OCI-LY7 (cell line): ENCODE data around the gene MCF2L2. TPM values are rescaled to one million over a fixed set of nuclear protein-coding genes. Genes with fewer than 3 reads are reported as not detected.

Experiments used
- BruUV-seq: library from RNA; stranded (reverse); fragments of 400-500 nt; replicated peaks from 2 replicates; lab custom pipeline; 2021; lab: Mats Ljungman, UMichigan
- CTCF ChIA-PET: fragments of 300-600 bp; sonication (Branson Sonifier 250); formaldehyde crosslinking; loops from one replicate; lab custom pipeline; 2022; ENCODE audit warnings: antibody characterized with exemption; ENCODE audit not compliant: unreplicated experiment; lab: Charles Lee
- POLR2A ChIA-PET: fragments of 300-600 bp; sonication (Branson Sonifier 250); formaldehyde crosslinking; loops from one replicate; lab custom pipeline; 2022; ENCODE audit warnings: antibody characterized with exemption; lab: Charles Lee
- DNase-seq: peaks from one replicate; pipeline ENCODE4 v3.0.0-alpha.2; 2015; ENCODE audit warnings: low spot score
- H2AFZ ChIP-seq: fragments of 200-600 bp; sonication (generic), shearing (Covaris generic); 2 replicates; pipeline ENCODE4 v1.6.1; 2014; ENCODE audit warnings: mild to moderate bottlenecking, antibody characterized with exemption, low read length, moderate library complexity
- H3K27ac ChIP-seq: fragments of 200-600 bp; sonication (generic); 2 replicates; pipeline ENCODE4 v1.5.1; 2014; ENCODE audit warnings: mixed run types, low read depth, mild to moderate bottlenecking, moderate library complexity, low read length, inconsistent platforms; ENCODE audit not compliant: poor library complexity, severe bottlenecking
- H3K36me3 ChIP-seq: fragments of 200-600 bp; sonication (generic); 2 replicates; pipeline ENCODE4 v1.6.1; 2014; ENCODE audit warnings: mild to moderate bottlenecking, antibody characterized with exemption, low read length, moderate library complexity, mixed read lengths; ENCODE audit not compliant: insufficient read depth
- H3K4me1 ChIP-seq: fragments of 200-600 bp; sonication (generic); 2 replicates; pipeline ENCODE4 v1.5.1; 2014; ENCODE audit warnings: mild to moderate bottlenecking, low read length; ENCODE audit not compliant: insufficient read depth, poor library complexity, severe bottlenecking
- H3K4me2 ChIP-seq: fragments of 200-600 bp; sonication (generic); 2 replicates; pipeline ENCODE4 v1.6.1; 2014; ENCODE audit warnings: mild to moderate bottlenecking, low read length
- H3K4me3 ChIP-seq: fragments of 200-600 bp; sonication (generic); 2 replicates; pipeline ENCODE4 v1.5.1; 2014; ENCODE audit warnings: mild to moderate bottlenecking, low read depth, low read length; ENCODE audit not compliant: poor library complexity, severe bottlenecking
- H3K79me2 ChIP-seq: fragments of 200-600 bp; sonication (generic); 2 replicates; pipeline ENCODE4 v1.6.1; 2016; ENCODE audit warnings: low read depth, mild to moderate bottlenecking, low read length, moderate library complexity, mixed read lengths; ENCODE audit not compliant: insufficient read depth
- H3K9me2 ChIP-seq: fragments of 200-600 bp; sonication (generic); 2 replicates; pipeline ENCODE4 v1.6.1; 2016; ENCODE audit warnings: mild to moderate bottlenecking, low read length, mixed read lengths; ENCODE audit not compliant: insufficient read depth
- H3K9me3 ChIP-seq: fragments of 200-600 bp; sonication (generic); 2 replicates; pipeline ENCODE4 v1.6.1; 2014; ENCODE audit warnings: mild to moderate bottlenecking, mixed run types, low read length, mixed read lengths
- H4K20me1 ChIP-seq: fragments of 200-600 bp; sonication (generic); 2 replicates; pipeline ENCODE4 v1.6.1; 2014; ENCODE audit warnings: mild to moderate bottlenecking, antibody characterized with exemption, low read length, moderate library complexity, mixed read lengths; ENCODE audit not compliant: insufficient read depth
- EZH2phosphoT487 ChIP-seq: fragments of 200-600 bp; sonication (generic); IDR thresholded peaks from 2 replicates; pipeline ENCODE4 v1.6.1; 2018; ENCODE audit warnings: low read depth, borderline replicate concordance, mild to moderate bottlenecking, mixed run types, antibody characterized with exemption, low read length, moderate library complexity, mixed read lengths
- intact Hi-C: fragments of 100-400 bp; cut with micrococcal nuclease; formaldehyde crosslinking; loops from one replicate; pipeline ENCODE4 v1.10.0; 2022; ENCODE audit not compliant: unreplicated experiment
- total RNA-seq, 2 experiments: library from RNA; depleted of rRNA in 1 of 2; stranded (reverse); fragments of >200 nt in 1 of 2; shearing (Covaris generic) in 1 of 2; gene quantifications; 2 replicates each; pipeline ENCODE4 v1.2.3, GENCODE V29; 2014 to 2022
- TF ChIP-seq, protein P1 (sequence below): fragments of 200-600 bp; sonication (generic); conservative IDR thresholded peaks from 2 replicates; pipeline ENCODE4 v1.5.1; 2014; ENCODE audit warnings: mild to moderate bottlenecking, antibody characterized with exemption, low read length, moderate library complexity, mixed read lengths

MCF2L2 gene
- total RNA-seq, 2 experiments from 2014 or later: 6.6 to 8.0 TPM

DNA sequence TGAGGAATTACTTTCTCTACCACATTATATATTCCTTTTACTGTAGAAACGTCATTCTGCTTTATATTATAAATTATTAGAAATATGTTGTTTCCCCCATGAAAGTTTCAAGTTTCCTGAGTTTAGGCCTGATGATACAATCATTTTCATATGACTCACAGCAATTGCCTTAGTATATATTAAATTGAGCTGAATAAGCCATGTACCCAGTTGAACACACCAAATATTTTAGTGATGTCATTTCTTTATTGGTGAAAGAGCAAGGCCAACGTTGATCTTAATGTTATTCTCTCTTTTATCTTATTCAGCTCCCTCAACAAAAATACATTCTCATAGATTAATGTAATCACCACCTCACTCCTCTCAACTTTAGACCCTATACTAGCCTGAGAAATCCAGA lies 144.5 kb downstream of the MCF2L2 start:
- TF ChIP-seq, protein P1, sequence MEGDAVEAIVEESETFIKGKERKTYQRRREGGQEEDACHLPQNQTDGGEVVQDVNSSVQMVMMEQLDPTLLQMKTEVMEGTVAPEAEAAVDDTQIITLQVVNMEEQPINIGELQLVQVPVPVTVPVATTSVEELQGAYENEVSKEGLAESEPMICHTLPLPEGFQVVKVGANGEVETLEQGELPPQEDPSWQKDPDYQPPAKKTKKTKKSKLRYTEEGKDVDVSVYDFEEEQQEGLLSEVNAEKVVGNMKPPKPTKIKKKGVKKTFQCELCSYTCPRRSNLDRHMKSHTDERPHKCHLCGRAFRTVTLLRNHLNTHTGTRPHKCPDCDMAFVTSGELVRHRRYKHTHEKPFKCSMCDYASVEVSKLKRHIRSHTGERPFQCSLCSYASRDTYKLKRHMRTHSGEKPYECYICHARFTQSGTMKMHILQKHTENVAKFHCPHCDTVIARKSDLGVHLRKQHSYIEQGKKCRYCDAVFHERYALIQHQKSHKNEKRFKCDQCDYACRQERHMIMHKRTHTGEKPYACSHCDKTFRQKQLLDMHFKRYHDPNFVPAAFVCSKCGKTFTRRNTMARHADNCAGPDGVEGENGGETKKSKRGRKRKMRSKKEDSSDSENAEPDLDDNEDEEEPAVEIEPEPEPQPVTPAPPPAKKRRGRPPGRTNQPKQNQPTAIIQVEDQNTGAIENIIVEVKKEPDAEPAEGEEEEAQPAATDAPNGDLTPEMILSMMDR: no peak
- no peak for TF ChIP-seq EZH2phosphoT487
- H3K4me1 ChIP-seq: peaks cover 6% of the 10 kb centered on the region
- H3K4me3 ChIP-seq: no peak overlapping the region
- no peak for DNase-seq
- no peak overlapping the region for H3K4me2 ChIP-seq
- CTCF ChIA-PET: no interaction called here
- intact Hi-C loops: no loop called here
- no peaks in the 10 kb centered on the region for H3K9me2 ChIP-seq
- H3K36me3 ChIP-seq: no peaks in the 10 kb centered on the region
- H3K79me2 ChIP-seq: no peaks in the 10 kb centered on the region
- POLR2A ChIA-PET: interaction anchor here (0.8 to 1.0 kb wide), 2 partner anchors 10 to 26 kb away, joined by 3 to 4 read pairs; no protein-coding TSS in a partner anchor
- H2AFZ ChIP-seq: no peak overlapping the region
- BruUV-seq: no TSS peak
- no peaks in the 10 kb centered on the region for H3K9me3 ChIP-seq
- H3K27ac ChIP-seq: no peak overlapping the region
- no peaks in the 10 kb centered on the region for H4K20me1 ChIP-seq

DNA sequence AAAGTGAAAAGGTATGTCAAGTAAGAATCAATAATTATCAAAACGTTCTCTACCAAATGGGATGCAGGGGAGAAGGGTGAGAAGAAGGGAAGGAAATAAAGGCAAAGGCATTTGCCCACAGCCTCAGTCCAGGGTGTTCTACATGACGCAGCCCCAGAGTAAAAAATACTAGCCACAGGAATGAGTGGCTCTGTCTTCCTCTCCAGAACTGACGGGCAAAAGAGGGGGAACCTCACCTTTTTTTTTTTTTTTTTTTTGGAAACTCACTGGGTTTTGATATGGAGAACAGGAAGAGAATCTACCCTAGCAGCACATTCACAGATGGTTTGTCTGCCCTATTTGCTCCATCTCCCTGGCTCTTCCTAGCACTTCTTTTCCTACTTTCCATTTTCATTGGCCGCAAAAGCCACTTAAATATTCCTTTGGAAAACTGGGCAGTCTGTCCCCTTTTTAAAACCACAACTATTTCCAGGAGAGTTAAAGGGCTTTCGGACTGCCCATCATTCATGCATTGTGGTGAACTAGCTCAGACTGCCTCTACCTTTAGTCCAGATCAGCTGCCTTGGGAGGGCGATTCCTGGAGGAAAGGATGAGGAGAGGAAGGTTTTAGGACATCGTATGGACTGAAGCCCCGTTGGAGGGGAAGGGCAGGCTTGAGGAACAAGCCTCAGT lies 147.2 kb downstream of the MCF2L2 start:
- POLR2A ChIA-PET: interaction anchor here (0.6 to 1.3 kb wide), 7 partner anchors 10 to 184 kb away, joined by 3 to 4 read pairs (median 3); no protein-coding TSS in a partner anchor
- BruUV-seq: no TSS peak
- Histone ChIP-seq H3K4me1 (peaks cover 6% of the 10 kb centered on the region), H3K9me3 (no peaks in the 10 kb centered on the region), H3K27ac (no peak overlapping the region), H3K36me3 (no peaks in the 10 kb centered on the region), H3K79me2 (no peaks in the 10 kb centered on the region), H3K4me3 (no peak overlapping the region), H4K20me1 (no peaks in the 10 kb centered on the region), H2AFZ (no peak overlapping the region), H3K4me2 (no peak overlapping the region), H3K9me2 (no peaks in the 10 kb centered on the region)
- no peak for DNase-seq
- TF ChIP-seq, protein P1: no peak
- no peak for TF ChIP-seq EZH2phosphoT487
- CTCF ChIA-PET: no interaction called here
- intact Hi-C loops: no loop called here

GRCh38 chr3:183279371-183279770 lies 149.0 kb downstream of the MCF2L2 start:
- no peak overlapping the region for H3K27ac ChIP-seq
- no peak for DNase-seq
- no peak for TF ChIP-seq EZH2phosphoT487
- TF ChIP-seq, protein P1: no peak
- H3K9me2 ChIP-seq: no peaks in the 10 kb centered on the region
- H3K4me1 ChIP-seq: no peaks in the 10 kb centered on the region
- H4K20me1 ChIP-seq: no peaks in the 10 kb centered on the region
- H3K4me2 ChIP-seq: no peak overlapping the region
- POLR2A ChIA-PET: interaction anchor here (0.7 kb wide), 1 partner anchor 40 kb away, joined by 4 read pairs; no protein-coding TSS in a partner anchor
- no peak overlapping the region for H3K4me3 ChIP-seq
- H3K9me3 ChIP-seq: no peaks in the 10 kb centered on the region
- intact Hi-C loops: no loop called here
- H3K79me2 ChIP-seq: no peaks in the 10 kb centered on the region
- BruUV-seq: no TSS peak
- no peaks in the 10 kb centered on the region for H3K36me3 ChIP-seq
- CTCF ChIA-PET: no interaction called here
- no peak overlapping the region for H2AFZ ChIP-seq
